SK-N-SH treated with all-trans-retinoic acid at 6 μM for 48 hours (cell line): Measurements from ENCODE around the gene MTUS2.

Experiments
- ATAC-seq: fragments of 200-7000 bp; cut with Tn5 transposase; 3 replicates; pipeline ENCODE4 v1.9.1; 2020; ENCODE audit warnings: mild to moderate bottlenecking, moderate library complexity
- ARNTL ChIP-seq: fragments of 450-650 bp; formaldehyde crosslinking; IDR thresholded peaks from 2 replicates; pipeline ENCODE4 v1.5.0; 2020; ENCODE audit warnings: low read depth, mild to moderate bottlenecking, moderate library complexity, borderline replicate concordance
- BACH2 ChIP-seq: fragments of 250-450 bp; sonication (Bioruptor Pico); IDR thresholded peaks from 2 replicates; pipeline ENCODE4 v1.9.0; 2021; ENCODE audit warnings: mild to moderate bottlenecking, borderline replicate concordance
- ESRRG ChIP-seq: fragments of 250-450 bp; sonication (Bioruptor Pico); IDR thresholded peaks from 2 replicates; pipeline ENCODE4 v1.6.1; 2021; ENCODE audit warnings: mild to moderate bottlenecking
- GLIS3 ChIP-seq: fragments of 250-450 bp; sonication (Bioruptor Pico); IDR thresholded peaks from 2 replicates; pipeline ENCODE4 v1.5.0; 2020; ENCODE audit warnings: mild to moderate bottlenecking, moderate library complexity
- ISL1 ChIP-seq: fragments of 250-450 bp; sonication (Bioruptor Pico); IDR thresholded peaks from 2 replicates; pipeline ENCODE4 v2.1.2; 2022; ENCODE audit warnings: mild to moderate bottlenecking, moderate library complexity
- OSR1 ChIP-seq: fragments of 250-450 bp; sonication (Bioruptor Pico); IDR thresholded peaks from 2 replicates; pipeline ENCODE4 v1.8.0; 2022; ENCODE audit warnings: moderate library complexity, mild to moderate bottlenecking, inconsistent platforms
- PPARA ChIP-seq: fragments of 250-450 bp; sonication (Bioruptor Pico); IDR thresholded peaks from 2 replicates; pipeline ENCODE4 v1.5.0; 2020; ENCODE audit warnings: mild to moderate bottlenecking, borderline replicate concordance
- RARB ChIP-seq: fragments of 250-450 bp; sonication (Bioruptor Pico); IDR thresholded peaks from 2 replicates; pipeline ENCODE4 v1.8.0; 2021; ENCODE audit warnings: mild to moderate bottlenecking, moderate library complexity
- TCF4 ChIP-seq: fragments of 250-450 bp; sonication (Bioruptor Pico); IDR thresholded peaks from 2 replicates; pipeline ENCODE4 v1.8.0; 2021; ENCODE audit warnings: mild to moderate bottlenecking, moderate library complexity, borderline replicate concordance
- TOX ChIP-seq: fragments of 250-450 bp; sonication (Bioruptor Pico); IDR thresholded peaks from 2 replicates; pipeline ENCODE4 v1.8.0; 2021; ENCODE audit warnings: mild to moderate bottlenecking, moderate library complexity, borderline replicate concordance
- ZC3H10 ChIP-seq: fragments of 250-450 bp; sonication (Bioruptor Pico); IDR thresholded peaks from 2 replicates; pipeline ENCODE4 v1.5.1; 2021; ENCODE audit warnings: mild to moderate bottlenecking, moderate library complexity
- ZFP30 ChIP-seq: fragments of 450-650 bp; formaldehyde crosslinking; IDR thresholded peaks from 2 replicates; pipeline ENCODE4 v1.5.0; 2022; ENCODE audit warnings: mild to moderate bottlenecking, moderate library complexity
- ZNF565 ChIP-seq: fragments of 450-650 bp; formaldehyde crosslinking; conservative IDR thresholded peaks from 2 replicates; pipeline ENCODE4 v1.5.0; 2020; ENCODE audit warnings: low read depth, mild to moderate bottlenecking, moderate library complexity
- ZNF8 ChIP-seq: fragments of 450-650 bp; formaldehyde crosslinking; IDR thresholded peaks from 2 replicates; pipeline ENCODE4 v1.5.0; 2020; ENCODE audit warnings: mild to moderate bottlenecking, moderate library complexity
- TF ChIP-seq, protein P1 (sequence below): fragments of 250-450 bp; sonication (Bioruptor Pico); IDR thresholded peaks from 2 replicates; pipeline ENCODE4 v1.8.0; 2021; ENCODE audit warnings: low read depth, mild to moderate bottlenecking, moderate library complexity, borderline replicate concordance
- TF ChIP-seq, protein P2 (sequence below): fragments of 250-450 bp; sonication (Bioruptor Pico); IDR thresholded peaks from 2 replicates; pipeline ENCODE4 v1.8.0; 2020; ENCODE audit warnings: mild to moderate bottlenecking, moderate library complexity, borderline replicate concordance
- TF ChIP-seq, protein P3 (sequence below): fragments of 250-450 bp; sonication (Bioruptor Pico); IDR thresholded peaks from 2 replicates; pipeline ENCODE4 v1.5.1; 2020; ENCODE audit warnings: low read depth, mild to moderate bottlenecking, moderate library complexity
- TF ChIP-seq, protein P4 (sequence below): fragments of 250-450 bp; sonication (Bioruptor Pico); IDR thresholded peaks from 2 replicates; pipeline ENCODE4 v1.5.0; 2020; ENCODE audit warnings: mild to moderate bottlenecking, moderate library complexity

MTUS2 gene

DNA sequence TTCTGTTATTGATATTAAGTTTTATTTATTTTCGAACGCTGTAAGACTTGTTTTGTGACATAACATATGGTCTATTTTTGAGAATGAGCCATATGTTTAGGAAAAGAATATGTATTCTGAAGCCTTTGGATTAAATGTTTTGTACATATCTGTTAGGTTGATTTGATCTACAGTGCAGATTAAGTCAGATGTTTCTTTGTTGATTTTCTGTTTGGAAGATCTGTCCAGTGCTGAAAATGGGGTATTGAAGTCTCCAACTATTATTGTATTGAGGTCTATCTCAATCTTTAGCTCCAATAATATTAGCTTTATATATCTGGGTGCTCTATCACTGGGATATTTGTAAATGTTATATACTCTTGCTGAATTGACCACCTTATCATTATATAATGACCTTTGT, 97.9 kb downstream of the MTUS2 start:
- no peak for ATAC-seq
- TF ChIP-seq PPARA (CRISPR knock-in tag): no peak
- TF ChIP-seq, protein P1, sequence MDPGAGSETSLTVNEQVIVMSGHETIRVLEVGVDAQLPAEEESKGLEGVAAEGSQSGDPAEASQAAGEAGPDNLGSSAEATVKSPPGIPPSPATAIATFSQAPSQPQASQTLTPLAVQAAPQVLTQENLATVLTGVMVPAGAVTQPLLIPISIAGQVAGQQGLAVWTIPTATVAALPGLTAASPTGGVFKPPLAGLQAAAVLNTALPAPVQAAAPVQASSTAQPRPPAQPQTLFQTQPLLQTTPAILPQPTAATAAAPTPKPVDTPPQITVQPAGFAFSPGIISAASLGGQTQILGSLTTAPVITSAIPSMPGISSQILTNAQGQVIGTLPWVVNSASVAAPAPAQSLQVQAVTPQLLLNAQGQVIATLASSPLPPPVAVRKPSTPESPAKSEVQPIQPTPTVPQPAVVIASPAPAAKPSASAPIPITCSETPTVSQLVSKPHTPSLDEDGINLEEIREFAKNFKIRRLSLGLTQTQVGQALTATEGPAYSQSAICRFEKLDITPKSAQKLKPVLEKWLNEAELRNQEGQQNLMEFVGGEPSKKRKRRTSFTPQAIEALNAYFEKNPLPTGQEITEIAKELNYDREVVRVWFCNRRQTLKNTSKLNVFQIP (CRISPR knock-in tag): no peak

DNA sequence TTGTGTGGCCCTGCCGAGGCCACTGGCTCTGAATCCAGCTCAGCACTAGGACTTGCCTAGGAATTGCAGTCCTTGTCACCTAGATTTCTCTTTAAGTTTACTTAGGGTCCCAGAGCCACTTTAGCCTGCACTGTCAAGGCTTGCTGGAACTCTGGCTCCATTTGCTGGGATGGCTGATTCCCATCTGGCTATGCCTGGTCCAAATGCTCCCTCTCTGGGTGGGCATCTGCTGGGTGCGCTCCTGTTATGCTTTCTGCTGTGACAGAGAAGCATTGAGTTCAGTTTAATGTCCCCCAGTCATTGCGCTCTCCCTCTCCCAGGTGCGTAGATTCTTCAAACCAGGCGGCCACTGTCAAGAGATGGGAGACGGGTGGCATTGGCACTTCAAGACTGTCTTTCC, 102.2 kb downstream of the MTUS2 start:
- TF ChIP-seq ZNF8 (CRISPR knock-in tag) (no peak), ZC3H10 (no peak), TCF4 (no peak), GLIS3 (no peak), ESRRG (no peak), RARB (no peak), ZFP30 (CRISPR knock-in tag) (no peak), ZNF565 (CRISPR knock-in tag) (no peak), ARNTL (CRISPR knock-in tag) (no peak), TOX (no peak)
- TF ChIP-seq, protein P2, sequence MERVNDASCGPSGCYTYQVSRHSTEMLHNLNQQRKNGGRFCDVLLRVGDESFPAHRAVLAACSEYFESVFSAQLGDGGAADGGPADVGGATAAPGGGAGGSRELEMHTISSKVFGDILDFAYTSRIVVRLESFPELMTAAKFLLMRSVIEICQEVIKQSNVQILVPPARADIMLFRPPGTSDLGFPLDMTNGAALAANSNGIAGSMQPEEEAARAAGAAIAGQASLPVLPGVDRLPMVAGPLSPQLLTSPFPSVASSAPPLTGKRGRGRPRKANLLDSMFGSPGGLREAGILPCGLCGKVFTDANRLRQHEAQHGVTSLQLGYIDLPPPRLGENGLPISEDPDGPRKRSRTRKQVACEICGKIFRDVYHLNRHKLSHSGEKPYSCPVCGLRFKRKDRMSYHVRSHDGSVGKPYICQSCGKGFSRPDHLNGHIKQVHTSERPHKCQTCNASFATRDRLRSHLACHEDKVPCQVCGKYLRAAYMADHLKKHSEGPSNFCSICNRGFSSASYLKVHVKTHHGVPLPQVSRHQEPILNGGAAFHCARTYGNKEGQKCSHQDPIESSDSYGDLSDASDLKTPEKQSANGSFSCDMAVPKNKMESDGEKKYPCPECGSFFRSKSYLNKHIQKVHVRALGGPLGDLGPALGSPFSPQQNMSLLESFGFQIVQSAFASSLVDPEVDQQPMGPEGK (CRISPR knock-in tag): no peak
- TF ChIP-seq, protein P1 (CRISPR knock-in tag): no peak
- ATAC-seq: no peak

DNA sequence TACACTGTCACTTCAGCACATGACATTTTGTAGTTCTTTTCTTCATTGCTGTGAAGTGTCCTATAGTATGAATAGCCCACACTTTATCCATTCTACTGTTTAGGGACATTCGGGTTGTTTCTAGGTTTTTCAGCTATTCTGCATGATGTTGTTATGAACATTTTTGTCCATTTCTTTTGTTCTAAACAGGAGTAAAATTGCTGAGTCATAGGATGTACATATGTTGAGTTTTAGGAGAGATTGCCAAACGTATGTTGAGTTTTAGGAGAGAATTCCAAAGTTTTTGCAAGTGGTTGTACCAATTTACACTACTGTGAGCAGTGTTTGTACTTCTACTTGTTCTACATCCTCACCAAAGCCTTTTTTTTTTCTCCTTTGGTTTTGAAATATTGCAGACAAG, 115.0 kb downstream of the MTUS2 start:
- TF ChIP-seq, protein P3, sequence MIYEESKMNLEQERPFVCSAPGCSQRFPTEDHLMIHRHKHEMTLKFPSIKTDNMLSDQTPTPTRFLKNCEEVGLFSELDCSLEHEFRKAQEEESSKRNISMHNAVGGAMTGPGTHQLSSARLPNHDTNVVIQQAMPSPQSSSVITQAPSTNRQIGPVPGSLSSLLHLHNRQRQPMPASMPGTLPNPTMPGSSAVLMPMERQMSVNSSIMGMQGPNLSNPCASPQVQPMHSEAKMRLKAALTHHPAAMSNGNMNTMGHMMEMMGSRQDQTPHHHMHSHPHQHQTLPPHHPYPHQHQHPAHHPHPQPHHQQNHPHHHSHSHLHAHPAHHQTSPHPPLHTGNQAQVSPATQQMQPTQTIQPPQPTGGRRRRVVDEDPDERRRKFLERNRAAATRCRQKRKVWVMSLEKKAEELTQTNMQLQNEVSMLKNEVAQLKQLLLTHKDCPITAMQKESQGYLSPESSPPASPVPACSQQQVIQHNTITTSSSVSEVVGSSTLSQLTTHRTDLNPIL: no peak
- TF ChIP-seq ZNF565 (CRISPR knock-in tag): no peak
- TF ChIP-seq OSR1 (CRISPR knock-in tag): no peak
- no peak for TF ChIP-seq BACH2 (CRISPR knock-in tag)
- ATAC-seq: no peak

DNA sequence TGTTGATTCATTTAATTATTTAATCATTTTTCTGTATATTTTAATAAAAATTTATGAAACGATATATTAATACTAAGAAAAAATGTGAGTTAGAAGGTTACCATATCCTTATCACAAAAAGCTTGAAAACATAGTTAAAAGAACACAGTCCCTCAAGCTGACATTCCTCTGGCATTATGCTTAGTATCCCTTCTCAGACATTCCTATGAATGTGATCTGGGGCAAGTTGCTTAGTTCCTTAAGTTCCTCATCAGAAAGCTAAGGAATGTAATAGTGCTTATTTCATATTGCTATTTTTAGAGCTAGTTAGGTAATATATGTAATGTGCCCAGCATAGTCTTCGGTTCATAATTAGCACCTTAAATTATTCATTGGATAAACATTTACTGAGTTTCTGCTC, 122.8 kb downstream of the MTUS2 start:
- TF ChIP-seq ZNF8 (CRISPR knock-in tag) (no peak), ZFP30 (CRISPR knock-in tag) (no peak), OSR1 (CRISPR knock-in tag) (no peak), ISL1 (CRISPR knock-in tag) (no peak), ZC3H10 (no peak), TOX (no peak), GLIS3 (no peak)
- TF ChIP-seq, protein P4, sequence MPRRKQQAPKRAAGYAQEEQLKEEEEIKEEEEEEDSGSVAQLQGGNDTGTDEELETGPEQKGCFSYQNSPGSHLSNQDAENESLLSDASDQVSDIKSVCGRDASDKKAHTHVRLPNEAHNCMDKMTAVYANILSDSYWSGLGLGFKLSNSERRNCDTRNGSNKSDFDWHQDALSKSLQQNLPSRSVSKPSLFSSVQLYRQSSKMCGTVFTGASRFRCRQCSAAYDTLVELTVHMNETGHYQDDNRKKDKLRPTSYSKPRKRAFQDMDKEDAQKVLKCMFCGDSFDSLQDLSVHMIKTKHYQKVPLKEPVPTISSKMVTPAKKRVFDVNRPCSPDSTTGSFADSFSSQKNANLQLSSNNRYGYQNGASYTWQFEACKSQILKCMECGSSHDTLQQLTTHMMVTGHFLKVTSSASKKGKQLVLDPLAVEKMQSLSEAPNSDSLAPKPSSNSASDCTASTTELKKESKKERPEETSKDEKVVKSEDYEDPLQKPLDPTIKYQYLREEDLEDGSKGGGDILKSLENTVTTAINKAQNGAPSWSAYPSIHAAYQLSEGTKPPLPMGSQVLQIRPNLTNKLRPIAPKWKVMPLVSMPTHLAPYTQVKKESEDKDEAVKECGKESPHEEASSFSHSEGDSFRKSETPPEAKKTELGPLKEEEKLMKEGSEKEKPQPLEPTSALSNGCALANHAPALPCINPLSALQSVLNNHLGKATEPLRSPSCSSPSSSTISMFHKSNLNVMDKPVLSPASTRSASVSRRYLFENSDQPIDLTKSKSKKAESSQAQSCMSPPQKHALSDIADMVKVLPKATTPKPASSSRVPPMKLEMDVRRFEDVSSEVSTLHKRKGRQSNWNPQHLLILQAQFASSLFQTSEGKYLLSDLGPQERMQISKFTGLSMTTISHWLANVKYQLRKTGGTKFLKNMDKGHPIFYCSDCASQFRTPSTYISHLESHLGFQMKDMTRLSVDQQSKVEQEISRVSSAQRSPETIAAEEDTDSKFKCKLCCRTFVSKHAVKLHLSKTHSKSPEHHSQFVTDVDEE (CRISPR knock-in tag): no peak
- TF ChIP-seq, all 23 proteins: peak for 0
- ATAC-seq: no peak
